GM23338 (cell line): ENCODE measurements around the gene RFWD3. TPM values are rescaled to one million over a fixed set of nuclear protein-coding genes. Genes with fewer than 3 reads are reported as not detected.

ENCODE experiments used
- ATAC-seq: fragments of 200-7000 bp; cut with Tn5 transposase; 3 replicates; pipeline ENCODE4 v1.9.1; 2020
- DNase-seq: peaks from one replicate; pipeline ENCODE4 v3.0.0-alpha.2; 2015; ENCODE audit warnings: low spot score
- H2AFZ ChIP-seq: fragments of 200-600 bp; sonication (generic); 2 replicates; pipeline ENCODE4 v1.8.0; 2016; ENCODE audit warnings: antibody characterized with exemption, mild to moderate bottlenecking, moderate library complexity
- H3F3A ChIP-seq: fragments of 200-600 bp; sonication (generic); replicated peaks from 2 replicates; pipeline ENCODE4 v1.8.0; 2017; ENCODE audit warnings: antibody characterized with exemption, mixed run types, low read depth
- H3K27ac ChIP-seq: fragments of 200-600 bp; sonication (generic); 2 replicates; pipeline ENCODE4 v1.6.1; 2016; ENCODE audit warnings: low read depth
- H3K27me3 ChIP-seq: fragments of 200-600 bp; sonication (generic); 2 replicates; pipeline ENCODE4 v1.8.0; 2016; ENCODE audit warnings: mild to moderate bottlenecking, mixed run types, moderate library complexity; ENCODE audit not compliant: insufficient read depth
- H3K36me3 ChIP-seq: fragments of 200-600 bp; sonication (generic); 2 replicates; pipeline ENCODE4 v1.8.0; 2016; ENCODE audit warnings: mild to moderate bottlenecking; ENCODE audit not compliant: insufficient read depth
- H3K4me1 ChIP-seq: fragments of 200-600 bp; sonication (generic); 2 replicates; pipeline ENCODE4 v1.8.0; 2016; ENCODE audit warnings: mild to moderate bottlenecking, moderate library complexity; ENCODE audit not compliant: insufficient read depth
- H3K4me2 ChIP-seq: fragments of 200-600 bp; sonication (generic); 2 replicates; pipeline ENCODE4 v1.7.1; 2017; ENCODE audit warnings: mixed run types
- H3K4me3 ChIP-seq: fragments of 200-600 bp; sonication (generic); 2 replicates; pipeline ENCODE4 v1.6.1; 2016; ENCODE audit warnings: mixed run types
- H3K79me2 ChIP-seq: fragments of 200-600 bp; sonication (generic); replicated peaks from 2 replicates; pipeline ENCODE4 v1.8.0; 2017; ENCODE audit warnings: mild to moderate bottlenecking; ENCODE audit not compliant: insufficient read depth
- H3K9me2 ChIP-seq: fragments of 200-600 bp; sonication (generic); 2 replicates; pipeline ENCODE4 v1.8.0; 2017; ENCODE audit not compliant: insufficient read depth
- H4K20me1 ChIP-seq: fragments of 200-600 bp; sonication (generic); replicated peaks from 2 replicates; pipeline ENCODE4 v1.8.0; 2017; ENCODE audit warnings: mild to moderate bottlenecking; ENCODE audit not compliant: insufficient read depth
- H3K27ac Mint-ChIP-seq: 2 replicates; pipeline ENCODE4 v1.8.0; 2020; ENCODE audit warnings: inconsistent platforms, mild to moderate bottlenecking, moderate library complexity, mixed read lengths
- H3K27me3 Mint-ChIP-seq: 3 replicates; pipeline ENCODE4 v1.8.0; 2022; ENCODE audit warnings: low read depth, mild to moderate bottlenecking, moderate library complexity, mixed read lengths, inconsistent platforms; ENCODE audit not compliant: insufficient read depth, poor library complexity
- H3K36me3 Mint-ChIP-seq: 3 replicates; pipeline ENCODE4 v1.8.0; 2021; ENCODE audit warnings: low read depth, mild to moderate bottlenecking, inconsistent platforms, moderate library complexity, mixed read lengths
- H3K4me1 Mint-ChIP-seq: 3 replicates; pipeline ENCODE4 v1.8.0; 2020; ENCODE audit warnings: mild to moderate bottlenecking, inconsistent platforms, mixed read lengths
- H3K4me3 Mint-ChIP-seq: 3 replicates; pipeline ENCODE4 v1.8.0; 2021; ENCODE audit warnings: moderate library complexity, mild to moderate bottlenecking, inconsistent platforms, mixed read lengths
- H3K9me3 Mint-ChIP-seq: 3 replicates; pipeline ENCODE4 v1.8.0; 2020; ENCODE audit warnings: moderate library complexity, mild to moderate bottlenecking, inconsistent platforms, mixed read lengths
- CREB1 ChIP-seq: fragments of 250-450 bp; sonication (Bioruptor Pico); IDR thresholded peaks from 2 replicates; pipeline ENCODE4 v1.5.0; 2020; ENCODE audit warnings: low read depth, mild to moderate bottlenecking, moderate library complexity
- CTCF ChIP-seq, 2 experiments: fragments of 200-600 bp in 1 of 2; sonication (generic) in 1 of 2; conservative IDR thresholded peaks; 2 replicates each; pipeline versions ENCODE4 v1.5.1 to v1.6.1; 2016 to 2017; ENCODE audit warnings: antibody characterized with exemption in 2 of 2, low read depth in 2 of 2, mild to moderate bottlenecking in 2 of 2, moderate library complexity in 1 of 2
- ETS1 ChIP-seq: IDR thresholded peaks from 2 replicates; pipeline ENCODE4 v1.6.1; 2016; ENCODE audit warnings: antibody characterized with exemption
- EZH2 ChIP-seq: fragments of 200-600 bp; sonication (generic); IDR thresholded peaks from one replicate; pipeline ENCODE4 v1.8.0; 2017; ENCODE audit warnings: antibody characterized with exemption, mild to moderate bottlenecking, low read depth; ENCODE audit not compliant: unreplicated experiment
- EZH2phosphoT487 ChIP-seq: fragments of 200-600 bp; sonication (generic); IDR thresholded peaks from one replicate; pipeline ENCODE4 v1.8.1; 2018; ENCODE audit warnings: antibody characterized with exemption; ENCODE audit not compliant: unreplicated experiment
- JUNB ChIP-seq: IDR thresholded peaks from one replicate; pipeline ENCODE4 v1.6.1; 2016; ENCODE audit warnings: antibody characterized with exemption; ENCODE audit not compliant: unreplicated experiment
- NANOG ChIP-seq: IDR thresholded peaks from 2 replicates; pipeline ENCODE4 v1.6.1; 2016; ENCODE audit warnings: antibody characterized with exemption, borderline replicate concordance
- POLR2AphosphoS5 ChIP-seq: IDR thresholded peaks from 2 replicates; pipeline ENCODE4 v1.6.1; 2016; ENCODE audit warnings: antibody characterized with exemption, low read depth
- REST ChIP-seq: IDR thresholded peaks from one replicate; pipeline ENCODE4 v1.6.1; 2018; ENCODE audit warnings: antibody characterized with exemption; ENCODE audit not compliant: unreplicated experiment
- STAT1 ChIP-seq: IDR thresholded peaks from one replicate; pipeline ENCODE4 v1.6.1; 2016; ENCODE audit warnings: antibody characterized with exemption; ENCODE audit not compliant: unreplicated experiment
- ZNF114 ChIP-seq: fragments of 250-450 bp; sonication (Bioruptor Pico); IDR thresholded peaks from 2 replicates; pipeline ENCODE4 v1.5.0; 2020; ENCODE audit warnings: mild to moderate bottlenecking, moderate library complexity
- ZNF331 ChIP-seq: fragments of 250-450 bp; sonication (Bioruptor Pico); IDR thresholded peaks from 2 replicates; pipeline ENCODE4 v1.5.0; 2020; ENCODE audit warnings: low read depth, mild to moderate bottlenecking, moderate library complexity
- polyA plus RNA-seq: library from polyadenylated mRNA; unstranded; fragments of >200 nt; fragmentation: Nextera tagmentation; extraction: Ambion mirVana; gene quantifications from 2 replicates; pipeline ENCODE4 v1.2.1, GENCODE V29; 2016
- total RNA-seq: library from RNA; depleted of rRNA; stranded (reverse); fragments of >200 nt; shearing (Covaris generic); gene quantifications from 2 replicates; pipeline ENCODE4 v1.2.3, GENCODE V29; 2014

RFWD3 gene
- total and polyA plus RNA-seq, 2 experiments from 2014 or later: 27.6 to 113 TPM

- H3F3A ChIP-seq: peaks cover 14% of the 10 kb centered on the region
- peak; percentile 71 for DNase-seq
- no peaks in the 10 kb centered on the region for H3K9me2 ChIP-seq
- Mint-ChIP-seq H3K27me3 (peaks cover 3% of the 10 kb centered on the region), H3K9me3 (no peaks in the 10 kb centered on the region), H3K4me1 (peaks cover 16% of the 10 kb centered on the region; the same call in 2 of the 3 replicates), H3K36me3 (peaks cover 82% of the 10 kb centered on the region), H3K27ac (peak overlapping the region; percentile 57; the same call in 1 of the 2 replicates), H3K4me3 (no peak overlapping the region)
- H3K36me3 ChIP-seq: peaks cover 63% of the 10 kb centered on the region
- H3K4me3 ChIP-seq: no peak overlapping the region
- H3K27ac ChIP-seq: no peak overlapping the region
- no peak overlapping the region for H2AFZ ChIP-seq
- TF ChIP-seq REST (no peak), EZH2 (no peak), EZH2phosphoT487 (no peak), STAT1 (no peak), POLR2AphosphoS5 (no peak), CTCF (conservative IDR thresholded peaks at IDR 0.05; ENCODE audit: low read depth in 2 of 2) (peak; percentile 72 to 73), NANOG (no peak), CREB1 (CRISPR knock-in tag) (no peak), ZNF331 (no peak)
- no peak overlapping the region for H3K4me2 ChIP-seq
- peaks cover 45% of the 10 kb centered on the region for H4K20me1 ChIP-seq
- no peaks in the 10 kb centered on the region for H3K27me3 ChIP-seq
- ATAC-seq: peak; percentile 54
- H3K4me1 ChIP-seq: peaks cover 10% of the 10 kb centered on the region
- H3K79me2 ChIP-seq: peaks cover 5% of the 10 kb centered on the region; the same call in 1 of the 2 replicates
These were observed 43.4 kb downstream of the RFWD3 start for GRCh38 chr16:74623214-74623838.

GRCh38 chr16:74622005-74622404 lies 44.7 kb downstream of the RFWD3 start:
- Histone ChIP-seq H3F3A (peaks cover 14% of the 10 kb centered on the region), H3K36me3 (peaks cover 49% of the 10 kb centered on the region), H3K9me2 (no peaks in the 10 kb centered on the region), H2AFZ (no peak overlapping the region), H3K4me3 (no peak overlapping the region), H3K79me2 (peaks cover 5% of the 10 kb centered on the region; the same call in 1 of the 2 replicates), H3K4me1 (peaks cover 10% of the 10 kb centered on the region), H4K20me1 (peaks cover 37% of the 10 kb centered on the region), H3K27me3 (no peaks in the 10 kb centered on the region), H3K27ac (peak overlapping the region; percentile 78), H3K4me2 (no peak overlapping the region)
- Mint-ChIP-seq H3K36me3 (peaks cover 70% of the 10 kb centered on the region), H3K27ac (no peak overlapping the region; the same call in 1 of the 2 replicates), H3K9me3 (no peaks in the 10 kb centered on the region; the same call in 2 of the 3 replicates), H3K4me1 (peaks cover 16% of the 10 kb centered on the region; the same call in 2 of the 3 replicates), H3K27me3 (peaks cover 3% of the 10 kb centered on the region), H3K4me3 (no peak overlapping the region)
- ATAC-seq (peak; percentile 50), DNase-seq (peak; percentile 49)
- TF ChIP-seq EZH2phosphoT487 (no peak), JUNB (no peak), ETS1 (no peak), CREB1 (CRISPR knock-in tag) (no peak), ZNF114 (CRISPR knock-in tag) (no peak), STAT1 (no peak), POLR2AphosphoS5 (no peak), ZNF331 (no peak), EZH2 (no peak), REST (no peak)
